GM21528 (cell line): ENCODE results near the gene ZNF407.

Experiments used
- ATAC-seq: cut with Tn5 transposase; IDR thresholded peaks from one replicate; pipeline ENCODE4 v1.9.1; 2021; ENCODE audit warnings: mild to moderate bottlenecking, moderate library complexity; ENCODE audit not compliant: unreplicated experiment, low FRiP score

ZNF407 gene

GRCh38 chr18:74623047-74623816 lies 25.6 kb downstream of the ZNF407 start:
- no peak for ATAC-seq

GRCh38 chr18:74624466-74624865 lies 26.8 kb downstream of the ZNF407 start:
- no peak for ATAC-seq

- no peak for ATAC-seq
Measured at GRCh38 chr18:74625157-74625556, 27.5 kb downstream of the ZNF407 start.

- no peak for ATAC-seq
Measured at GRCh38 chr18:74626049-74626874, 28.6 kb downstream of the ZNF407 start.

- no peak for ATAC-seq
Measured at GRCh38 chr18:74630804-74631203, 33.1 kb downstream of the ZNF407 start.

GRCh38 chr18:74631212-74631611 lies 33.5 kb downstream of the ZNF407 start:
- ATAC-seq = no peak

- ATAC-seq = no peak
Measured at GRCh38 chr18:74631623-74632350, 34.1 kb downstream of the ZNF407 start.

- no peak for ATAC-seq
Measured at GRCh38 chr18:74632351-74632679, 34.6 kb downstream of the ZNF407 start.

- ATAC-seq = no peak
Measured at GRCh38 chr18:74632856-74633255, 35.2 kb downstream of the ZNF407 start.

GRCh38 chr18:74633652-74634352 lies 36.1 kb downstream of the ZNF407 start:
- no peak for ATAC-seq

GRCh38 chr18:74635224-74635975 lies 37.7 kb downstream of the ZNF407 start:
- no peak for ATAC-seq

GRCh38 chr18:74637070-74637469 lies 39.4 kb downstream of the ZNF407 start:
- ATAC-seq = no peak

GRCh38 chr18:74638210-74638609 lies 40.5 kb downstream of the ZNF407 start:
- ATAC-seq = no peak

- no peak for ATAC-seq
Measured at GRCh38 chr18:74644713-74645112, 47.0 kb downstream of the ZNF407 start.

GRCh38 chr18:74645679-74646078 lies 48.0 kb downstream of the ZNF407 start:
- ATAC-seq = no peak

- ATAC-seq = no peak
Measured at GRCh38 chr18:74651327-74652128, 53.9 kb downstream of the ZNF407 start.

- no peak for ATAC-seq
Measured at GRCh38 chr18:74652392-74652988, 54.8 kb downstream of the ZNF407 start.

GRCh38 chr18:74654638-74655037 lies 57.0 kb downstream of the ZNF407 start:
- ATAC-seq = no peak

- no peak for ATAC-seq
Measured at GRCh38 chr18:74661008-74661407, 63.3 kb downstream of the ZNF407 start.
